H1 (cell line): ENCODE data around the gene CEMP1. TPM values are rescaled to one million over a fixed set of nuclear protein-coding genes. Genes with fewer than 3 reads are reported as not detected.
"Not testable (repeated sequence)": the region's sequence is repeated elsewhere in the genome, so short reads cannot be mapped to it uniquely, and the experiment has no call there.

Experiments
- CTCF ChIA-PET: fragments of 300-600 bp; sonication (Branson Sonifier 250); formaldehyde crosslinking; loops from one replicate; lab custom pipeline; 2021; ENCODE audit not compliant: partially characterized antibody; lab: Charles Lee
- POLR2A ChIA-PET: fragments of 300-600 bp; sonication (Branson Sonifier 250); formaldehyde crosslinking; loops from one replicate; lab custom pipeline; 2021; ENCODE audit warnings: inconsistent platforms; ENCODE audit not compliant: partially characterized antibody; lab: Charles Lee
- DNase-seq, 2 experiments: peaks; one replicate each; pipeline versions ENCODE4 v3.0.0 to v3.0.0-alpha.2; 2010 to 2022; ENCODE audit warnings: low spot score in 2 of 2, low read depth in 1 of 2, mixed read lengths in 1 of 2
- FAIRE-seq: peaks from 2 replicates; lab custom pipeline; 2011; peaks lifted over from hg19 to GRCh38; lab: Jason Lieb, UNC
- H2AFZ ChIP-seq: 2 replicates; pipeline ENCODE4 v1.8.1; 2012; ENCODE audit warnings: low read length, inconsistent platforms
- H2AK5ac ChIP-seq: 2 replicates; pipeline ENCODE4 v1.6.1; 2013; ENCODE audit warnings: low read depth, low read length
- H2BK120ac ChIP-seq: replicated peaks from 2 replicates; pipeline ENCODE3; 2013; ENCODE audit warnings: low read depth, low read length, inconsistent platforms
- H2BK12ac ChIP-seq: 2 replicates; pipeline ENCODE4 v1.6.1; 2013; ENCODE audit warnings: low read depth, low read length
- H2BK15ac ChIP-seq: 2 replicates; pipeline ENCODE4 v1.6.1; 2013; ENCODE audit warnings: low read length
- H2BK20ac ChIP-seq: 2 replicates; pipeline ENCODE4 v1.6.1; 2013; ENCODE audit warnings: low read length
- H2BK5ac ChIP-seq: 2 replicates; pipeline ENCODE4 v1.6.1; 2013; ENCODE audit warnings: low read depth, low read length
- H3K14ac ChIP-seq: 2 replicates; pipeline ENCODE4 v1.6.1; 2013; ENCODE audit warnings: inconsistent platforms; ENCODE audit not compliant: insufficient read length
- H3K18ac ChIP-seq: 2 replicates; pipeline ENCODE4 v1.6.1; 2013; ENCODE audit warnings: low read length; ENCODE audit errors: extremely low read depth
- H3K23ac ChIP-seq: 2 replicates; pipeline ENCODE4 v1.6.1; 2013; ENCODE audit warnings: inconsistent platforms; ENCODE audit not compliant: insufficient read length
- H3K23me2 ChIP-seq: 2 replicates; pipeline ENCODE4 v1.6.1; 2013; ENCODE audit warnings: low read depth, low read length
- H3K27ac ChIP-seq: 2 replicates; pipeline ENCODE4 v1.6.1; 2011; ENCODE audit warnings: low read depth, low read length, inconsistent platforms
- H3K27me3 ChIP-seq, 4 experiments: replicated peaks in 1 of 4; 1 replicate in 1 of 4; 2 replicates in 3 of 4; pipeline versions ENCODE4 v1.6.1 to v1.8.1; 2011 to 2013; ENCODE audit warnings: low read length in 3 of 4, mild to moderate bottlenecking in 3 of 4, inconsistent platforms in 2 of 4, mixed read lengths in 2 of 4, moderate library complexity in 1 of 4; ENCODE audit not compliant: control insufficient read depth in 3 of 4, insufficient read depth in 3 of 4; ENCODE audit errors: extremely low read depth in 1 of 4
- H3K36me3 ChIP-seq, 4 experiments: 2 replicates each; pipeline versions ENCODE4 v1.6.1 to v1.8.1; 2011 to 2013; ENCODE audit warnings: mild to moderate bottlenecking in 4 of 4, low read length in 3 of 4, moderate library complexity in 2 of 4, control low read depth in 1 of 4, inconsistent platforms in 1 of 4; ENCODE audit not compliant: insufficient read depth in 4 of 4, control insufficient read depth in 2 of 4
- H3K4ac ChIP-seq: replicated peaks from 2 replicates; pipeline ENCODE3; 2013; ENCODE audit warnings: low read length, low read depth, mixed read lengths, inconsistent platforms; ENCODE audit not compliant: insufficient read length
- H3K4me1 ChIP-seq, 4 experiments: replicated peaks in 1 of 4; 1 replicate in 1 of 4; 2 replicates in 3 of 4; pipeline versions ENCODE4 v1.6.1 to v1.8.1; 2011 to 2013; ENCODE audit warnings: low read length in 3 of 4, inconsistent platforms in 2 of 4, mixed read lengths in 1 of 4; ENCODE audit not compliant: insufficient read depth in 4 of 4, control insufficient read depth in 3 of 4
- H3K4me2 ChIP-seq, 2 experiments: 2 replicates each; pipeline versions ENCODE4 v1.6.1 to v1.8.1; 2011 to 2013; ENCODE audit warnings: low read depth in 2 of 2, low read length in 2 of 2, control low read depth in 1 of 2, inconsistent platforms in 1 of 2, mild to moderate bottlenecking in 1 of 2; ENCODE audit not compliant: insufficient read depth in 1 of 2
- H3K4me3 ChIP-seq, 4 experiments: fragments of 200-600, 300-600 bp in 1 of 4; sonication (generic), shearing (Covaris generic), sonication (Bioruptor Twin) in 1 of 4; 2 replicates each; pipeline versions ENCODE4 v1.5.1 to v1.8.1; 2011 to 2016; ENCODE audit warnings: low read length in 4 of 4, low read depth in 3 of 4, control low read depth in 2 of 4, inconsistent platforms in 2 of 4, mild to moderate bottlenecking in 2 of 4, mixed read lengths in 1 of 4, moderate library complexity in 1 of 4; ENCODE audit not compliant: insufficient read depth in 2 of 4; ENCODE audit errors: extremely low read depth in 1 of 4
- H3K56ac ChIP-seq: replicated peaks from 2 replicates; pipeline ENCODE3; 2013; ENCODE audit warnings: low read depth, mild to moderate bottlenecking, mixed read lengths, low read length, inconsistent platforms; ENCODE audit not compliant: insufficient read length
- H3K79me1 ChIP-seq: 2 replicates; pipeline ENCODE4 v1.6.1; 2013; ENCODE audit warnings: low read depth, low read length, control low read depth
- H3K79me2 ChIP-seq, 2 experiments: 2 replicates each; pipeline versions ENCODE4 v1.6.1 to v1.8.1; 2012 to 2013; ENCODE audit warnings: low read length in 2 of 2, mild to moderate bottlenecking in 2 of 2, inconsistent platforms in 1 of 2; ENCODE audit not compliant: insufficient read depth in 2 of 2, control insufficient read depth in 1 of 2
- H3K9ac ChIP-seq, 4 experiments: replicated peaks in 1 of 4; 1 replicate in 1 of 4; 2 replicates in 3 of 4; pipeline versions ENCODE4 v1.6.1 to v1.8.1; 2011 to 2013; ENCODE audit warnings: low read depth in 3 of 4, low read length in 3 of 4, control low read depth in 2 of 4, mild to moderate bottlenecking in 2 of 4, moderate library complexity in 2 of 4, inconsistent platforms in 1 of 4; ENCODE audit errors: extremely low read depth in 1 of 4
- H3K9me3 ChIP-seq, 2 experiments: 2 replicates each; pipeline versions ENCODE4 v1.6.1 to v1.8.1; 2012 to 2013; ENCODE audit warnings: mild to moderate bottlenecking in 2 of 2, moderate library complexity in 2 of 2, control low read depth in 1 of 2, inconsistent platforms in 1 of 2, low read depth in 1 of 2, low read length in 1 of 2, mixed read lengths in 1 of 2; ENCODE audit not compliant: insufficient read depth in 2 of 2
- H4K20me1 ChIP-seq, 2 experiments: replicated peaks in 1 of 2; 2 replicates each; pipeline versions ENCODE3 to v1.8.1; 2011 to 2013; ENCODE audit warnings: inconsistent platforms in 2 of 2, low read length in 2 of 2, mild to moderate bottlenecking in 1 of 2; ENCODE audit not compliant: insufficient read depth in 2 of 2, control insufficient read depth in 1 of 2
- H4K5ac ChIP-seq: 2 replicates; pipeline ENCODE4 v1.6.1; 2013; ENCODE audit warnings: low read length, low read depth, mixed read lengths, inconsistent platforms; ENCODE audit not compliant: insufficient read length
- H4K8ac ChIP-seq: 2 replicates; pipeline ENCODE4 v1.8.0; 2013; ENCODE audit warnings: mild to moderate bottlenecking, moderate library complexity, low read length, inconsistent platforms; ENCODE audit not compliant: insufficient read depth; ENCODE audit errors: extremely low read depth
- H4K91ac ChIP-seq: replicated peaks from 2 replicates; pipeline ENCODE3; 2013; ENCODE audit warnings: low read length, mixed read lengths, inconsistent platforms; ENCODE audit not compliant: insufficient read length
- WGBS, 2 experiments: shearing (Covaris generic) in 1 of 2; methylation state at CpG; one replicate each; pipeline versions ENCODE4 v1.1.6 to v1.1.7; 2013 to 2015; ENCODE audit warnings: low lambda C conversion rate in 2 of 2, mixed read lengths in 2 of 2, inconsistent platforms in 1 of 2, low coverage in 1 of 2, missing lambda C conversion rate in 1 of 2; ENCODE audit not compliant: insufficient replicate concordance in 2 of 2, insufficient coverage in 1 of 2, insufficient read length in 1 of 2; ENCODE audit errors: extremely low coverage in 1 of 2, missing lambda C conversion rate in 1 of 2; 5-methylcytosine and 5-hydroxymethylcytosine counted together
- polyA plus RNA-seq, 7 experiments: library from polyadenylated mRNA; depleted of rRNA in 3 of 7; stranded (reverse) in 5 of 7; unstranded in 2 of 7; fragments of >200 nt in 5 of 7; fragments of 200-250 nt in 2 of 7; gene quantifications; 1 replicate in 5 of 7; 2 replicates in 1 of 7; 4 replicates in 1 of 7; pipeline versions ENCODE4 v1.2.1 to v1.2.3, GENCODE V29; 2011 to 2013; ENCODE audit warnings: missing spikeins in 2 of 7, mixed read lengths in 2 of 7
- total RNA-seq: library from RNA; stranded (reverse); fragmentation: NEBNext Ultra II Directional; extraction: Animal tissue kit (Norgen Biotek cat#: 25700); gene quantifications from 2 replicates; pipeline ENCODE4 v1.2.1, GENCODE V29; 2021

CEMP1 gene
- total and polyA plus RNA-seq, 2 of the 8 experiments (the other 6 are each of a cell fraction or from before 2014, with no cell fraction given) = not detected

GRCh38 chr16:2580818-2581217, 49.6 kb upstream of the CEMP1 start:
- H3K79me1 ChIP-seq, H3K18ac ChIP-seq, H3K4ac ChIP-seq, H3K14ac ChIP-seq, H3K56ac ChIP-seq, H2BK120ac ChIP-seq, H2BK5ac ChIP-seq, H3K4me3 ChIP-seq, H3K27me3 ChIP-seq, H3K79me2 ChIP-seq, H2BK12ac ChIP-seq, H2AFZ ChIP-seq, FAIRE-seq, H4K5ac ChIP-seq, H4K20me1 ChIP-seq, H2BK20ac ChIP-seq, H3K4me1 ChIP-seq, H3K23me2 ChIP-seq, H3K27ac ChIP-seq, H4K91ac ChIP-seq, H3K23ac ChIP-seq, H4K8ac ChIP-seq, DNase-seq, POLR2A ChIA-PET, H3K4me2 ChIP-seq, H3K9ac ChIP-seq, H2AK5ac ChIP-seq, H3K36me3 ChIP-seq, CTCF ChIA-PET, H2BK15ac ChIP-seq: not testable (repeated sequence)
- no CpG with 5 or more reads among the region's 21 CpGs for WGBS, 2 experiments
- H3K9me3 ChIP-seq = peaks cover 0 to 11% of the 10 kb centered on the region in 2 experiments; a peak in 1 of 4 replicates
